Transverse colon (tissue), 4 donors: ENCODE data around the gene LYPD3. TPM values are rescaled to one million over a fixed set of nuclear protein-coding genes. Genes with fewer than 3 reads are reported as not detected.

ENCODE experiments used
- DNase-seq: peaks from one replicate; pipeline ENCODE4 v3.0.0-alpha.2; 2019
- H3K27ac ChIP-seq, 4 donors: fragments of 200-600 bp; sonication (generic); 2 replicates each; pipeline ENCODE4 v1.5.1; 2016 to 2018; ENCODE audit warnings: inconsistent platforms in 4 of 4
- H3K27me3 ChIP-seq: fragments of 200-600 bp; sonication (generic); 2 replicates; pipeline ENCODE4 v1.5.1; 2017; ENCODE audit warnings: inconsistent platforms
- H3K36me3 ChIP-seq, 4 donors: fragments of 200-600 bp; sonication (generic); 2 replicates each; pipeline ENCODE4 v1.5.1; 2017 to 2019; ENCODE audit warnings: inconsistent platforms in 4 of 4
- H3K4me1 ChIP-seq, 4 donors: fragments of 200-600 bp; sonication (generic); 2 replicates each; pipeline ENCODE4 v1.5.1; 2017 to 2020; ENCODE audit warnings: inconsistent platforms in 4 of 4
- H3K4me3 ChIP-seq, 4 donors: fragments of 200-600 bp; sonication (generic); 1 replicate in 1 of 4; 2 replicates in 3 of 4; pipeline versions ENCODE4 v1.5.1 to v1.6.1; 2017 to 2019; ENCODE audit warnings: inconsistent platforms in 4 of 4
- H3K9me3 ChIP-seq, 2 donors: fragments of 200-600 bp; sonication (generic); 2 replicates each; pipeline ENCODE4 v1.5.1; 2017 to 2019; ENCODE audit warnings: inconsistent platforms in 2 of 2
- CTCF ChIP-seq, 5 experiments: fragments of 200-600 bp in 3 of 5; fragments of 450-650 bp in 2 of 5; sonication (generic) in 3 of 5; IDR thresholded peaks; 1 replicate in 2 of 5; 2 replicates in 3 of 5; pipeline ENCODE4 v1.5.1; 2016 to 2017; ENCODE audit warnings: antibody characterized with exemption in 5 of 5, inconsistent platforms in 3 of 5, mild to moderate bottlenecking in 2 of 5, moderate library complexity in 1 of 5
- EP300 ChIP-seq: sonication (generic); formaldehyde crosslinking; IDR thresholded peaks from one replicate; pipeline ENCODE4 v1.6.1; 2017; ENCODE audit warnings: antibody characterized with exemption, low read depth
- POLR2A ChIP-seq: fragments of 450-650 bp; IDR thresholded peaks from one replicate; pipeline ENCODE4 v1.6.1; 2016; ENCODE audit warnings: antibody characterized with exemption, mild to moderate bottlenecking, moderate library complexity
- POLR2AphosphoS5 ChIP-seq, 3 donors: sonication (generic); formaldehyde crosslinking; IDR thresholded peaks; one replicate each; pipeline ENCODE4 v1.6.1; 2016; ENCODE audit warnings: antibody characterized with exemption in 3 of 3
- WGBS, 2 donors: methylation state at CpG; one replicate each; pipeline ENCODE4 v1.1.5; 2018; ENCODE audit warnings: low coverage in 1 of 2; 5-methylcytosine and 5-hydroxymethylcytosine counted together
- in situ Hi-C, 4 donors: fragments of 200-750 bp; cut with MboI; loops; one replicate each; pipeline versions ENCODE4 v1.15.0 to v1.15.1; 2017; ENCODE audit warnings: low sequenced_read_pairs in 3 of 4, low pct_ligation_motif_present in 1 of 4, low pct_unique_long_range_greater_than_20kb in 1 of 4
- intact Hi-C: fragments of 100-400 bp; cut with DNase I; formaldehyde crosslinking; loops from one replicate; pipeline ENCODE4 v1.15.1; 2023; ENCODE audit warnings: low total_unique reads
- total RNA-seq, 4 donors: library from RNA; depleted of rRNA; stranded (reverse); fragments of >200 nt; gene quantifications; one replicate each; pipeline ENCODE4 v1.1.0, GENCODE V29; 2016

The LYPD3 gene
- total RNA-seq, 4 donors from 2014 or later: 2.2 TPM; not detected in 3

- H3K27ac ChIP-seq: no peak overlapping the region
- intact Hi-C loops: no loop called here
- WGBS, 2 donors: 79 to 82% methylated on average over 5 of the region's 5 CpGs
- no peak for DNase-seq
- in situ Hi-C loops: no loop called here
- no peaks in the 10 kb centered on the region for H3K36me3 ChIP-seq
- no peak for TF ChIP-seq EP300
- TF ChIP-seq POLR2AphosphoS5 (IDR thresholded peaks at IDR 0.05): no peak
- TF ChIP-seq CTCF (IDR thresholded peaks at IDR 0.05): no peak
- no peaks in the 10 kb centered on the region for H3K9me3 ChIP-seq
- H3K4me3 ChIP-seq: no peak overlapping the region
- H3K4me1 ChIP-seq: peaks cover 0 to 29% (median 20%) of the 10 kb centered on the region in 4 donors
- no peaks in the 10 kb centered on the region for H3K27me3 ChIP-seq
Measured at GRCh38 chr19:43423779-43424178, 41.6 kb downstream of the LYPD3 start.

GRCh38 chr19:43422689-43423066 lies 42.7 kb downstream of the LYPD3 start:
- no peak overlapping the region for H3K4me3 ChIP-seq
- H3K9me3 ChIP-seq: no peaks in the 10 kb centered on the region
- TF ChIP-seq CTCF (IDR thresholded peaks at IDR 0.05) (no peak), EP300 (no peak)
- no peak for DNase-seq
- peaks cover 0 to 24% (median 19%) of the 10 kb centered on the region in 4 donors for H3K4me1 ChIP-seq
- no peaks in the 10 kb centered on the region for H3K27me3 ChIP-seq
- no peaks in the 10 kb centered on the region for H3K36me3 ChIP-seq
- 88 to 93% methylated on average over 1 of the region's 1 CpG for WGBS, 2 donors
- no peak overlapping the region for H3K27ac ChIP-seq
- intact Hi-C loops (no loop called here), in situ Hi-C loops (no loop called here)

GRCh38 chr19:43422000-43422688 lies 43.3 kb downstream of the LYPD3 start:
- H3K4me3 ChIP-seq: no peak overlapping the region
- intact Hi-C loops (no loop called here), in situ Hi-C loops (no loop called here)
- no peaks in the 10 kb centered on the region for H3K36me3 ChIP-seq
- H3K4me1 ChIP-seq: peaks cover 0 to 22% (median 17%) of the 10 kb centered on the region in 4 donors
- H3K27ac ChIP-seq: no peak overlapping the region
- TF ChIP-seq CTCF (IDR thresholded peaks at IDR 0.05) (no peak), POLR2AphosphoS5 (IDR thresholded peaks at IDR 0.05) (no peak), POLR2A (no peak)
- DNase-seq: no peak
- 83 to 100% methylated on average over 2 of the region's 2 CpGs for WGBS, 2 donors
- no peaks in the 10 kb centered on the region for H3K9me3 ChIP-seq
- H3K27me3 ChIP-seq: no peaks in the 10 kb centered on the region

GRCh38 chr19:43420954-43421353 lies 44.5 kb downstream of the LYPD3 start:
- peaks cover 0 to 19% (median 9%) of the 10 kb centered on the region in 4 donors for H3K4me1 ChIP-seq
- no peak overlapping the region for H3K4me3 ChIP-seq
- no peaks in the 10 kb centered on the region for H3K9me3 ChIP-seq
- TF ChIP-seq POLR2AphosphoS5 (IDR thresholded peaks at IDR 0.05) (no peak), POLR2A (no peak), CTCF (IDR thresholded peaks at IDR 0.05) (no peak), EP300 (no peak)
- no peak for DNase-seq
- in situ Hi-C loops (no loop called here), intact Hi-C loops (no loop called here)
- H3K27me3 ChIP-seq: no peaks in the 10 kb centered on the region
- WGBS, 2 donors: 76 to 82% methylated on average over 3 to 6 of the region's 6 CpGs
- no peak overlapping the region for H3K27ac ChIP-seq
- no peaks in the 10 kb centered on the region for H3K36me3 ChIP-seq
